Subcutaneous abdominal adipose tissue (tissue), 5 donors: ENCODE measurements around the gene GPANK1.

Experiments used
- H3K27ac ChIP-seq: one replicate; pipeline ENCODE4 v1.7.0; 2013; ENCODE audit warnings: low read depth, mild to moderate bottlenecking, inconsistent platforms, low read length, moderate library complexity
- H3K27me3 ChIP-seq, 5 donors: one replicate each; pipeline ENCODE4 v1.7.0; 2013; ENCODE audit warnings: low read length in 5 of 5, inconsistent platforms in 1 of 5; ENCODE audit not compliant: control insufficient read depth in 5 of 5, insufficient read depth in 4 of 5
- H3K36me3 ChIP-seq, 5 donors: one replicate each; pipeline ENCODE4 v1.7.0; 2013; ENCODE audit warnings: low read length in 5 of 5; ENCODE audit not compliant: control insufficient read depth in 5 of 5, insufficient read depth in 5 of 5
- H3K4me1 ChIP-seq, 5 donors: one replicate each; pipeline ENCODE4 v1.7.0; 2013; ENCODE audit warnings: low read length in 5 of 5, mild to moderate bottlenecking in 3 of 5, moderate library complexity in 1 of 5; ENCODE audit not compliant: control insufficient read depth in 5 of 5, insufficient read depth in 5 of 5
- H3K4me3 ChIP-seq, 5 donors: one replicate each; pipeline ENCODE4 v1.7.0; 2013; ENCODE audit warnings: low read length in 5 of 5, low read depth in 1 of 5
- H3K9ac ChIP-seq, 5 donors: one replicate each; pipeline ENCODE4 v1.7.0; 2013; ENCODE audit warnings: low read length in 5 of 5, mild to moderate bottlenecking in 4 of 5, moderate library complexity in 3 of 5
- H3K9me3 ChIP-seq, 5 donors: one replicate each; pipeline ENCODE4 v1.7.0; 2013; ENCODE audit warnings: low read length in 5 of 5; ENCODE audit not compliant: control insufficient read depth in 5 of 5
- donor health status: healthy.
- donor health status: healthy.
- donor health status: healthy.
- donor health status: healthy.
- donor health status: healthy.

GPANK1 gene

GRCh38 chr6:31663961-31664789 lies 622 bp downstream of the GPANK1 start:
- Histone ChIP-seq H3K27me3 (no peaks in the 10 kb centered on the region), H3K9me3 (no peaks in the 10 kb centered on the region), H3K4me3 (peak overlapping the region; percentile 70 to 98 (median 92)), H3K36me3 (peaks cover 4 to 36% (median 28%) of the 10 kb centered on the region in 5 donors), H3K27ac (peak overlapping the region; percentile 97), H3K9ac (peak overlapping the region; percentile 70 to 96 (median 88)), H3K4me1 (peaks cover 18 to 68% (median 51%) of the 10 kb centered on the region in 5 donors)

- Histone ChIP-seq H3K27ac (peak overlapping the region; percentile 97), H3K4me3 (peak overlapping the region; percentile 39 to 96 (median 92)), H3K9ac (peak overlapping the region in 3 of 5 donors; percentile 10 to 96 (median 88)), H3K36me3 (peaks cover 4 to 31% (median 20%) of the 10 kb centered on the region in 5 donors), H3K4me1 (peaks cover 19 to 74% (median 59%) of the 10 kb centered on the region in 5 donors), H3K9me3 (no peaks in the 10 kb centered on the region), H3K27me3 (no peaks in the 10 kb centered on the region)
Measured at GRCh38 chr6:31663126-31663960, 1.5 kb downstream of the GPANK1 start.

- Histone ChIP-seq H3K4me3 (no peak overlapping the region), H3K9ac (no peak overlapping the region), H3K36me3 (peaks cover 0 to 26% (median 17%) of the 10 kb centered on the region in 5 donors), H3K27me3 (no peaks in the 10 kb centered on the region), H3K9me3 (no peaks in the 10 kb centered on the region), H3K27ac (peak overlapping the region; percentile 37), H3K4me1 (peaks cover 19 to 76% (median 65%) of the 10 kb centered on the region in 5 donors)
Measured at GRCh38 chr6:31662124-31662723, 2.6 kb downstream of the GPANK1 start.

GRCh38 chr6:31661262-31662123 lies 3.3 kb downstream of the GPANK1 start:
- Histone ChIP-seq H3K9me3 (no peaks in the 10 kb centered on the region), H3K9ac (peak overlapping the region in 2 of 5 donors; percentile 90 to 99), H3K4me3 (peak overlapping the region in 4 of 5 donors; percentile 70 to 94 (median 87)), H3K4me1 (peaks cover 14 to 72% (median 61%) of the 10 kb centered on the region in 5 donors), H3K27me3 (no peaks in the 10 kb centered on the region), H3K36me3 (peaks cover 0 to 32% (median 18%) of the 10 kb centered on the region in 5 donors), H3K27ac (peak overlapping the region; percentile 89)

- Histone ChIP-seq H3K27me3 (no peaks in the 10 kb centered on the region), H3K4me1 (peaks cover 14 to 67% (median 57%) of the 10 kb centered on the region in 5 donors), H3K4me3 (peak within 1 kb of the TSS; percentile 58 to 98 (median 90)), H3K9ac (peak within 1 kb of the TSS; percentile 74 to 99 (median 90)), H3K36me3 (peaks cover 0 to 40% (median 22%) of the 10 kb centered on the region in 5 donors), H3K27ac (peak within 1 kb of the TSS; percentile 89), H3K9me3 (no peaks in the 10 kb centered on the region)
Measured at GRCh38 chr6:31660381-31661261, 4.2 kb downstream of the GPANK1 start, which contains the start of gene C6orf47. C6orf47 (minus strand) TSS chr6:31660778; CDS start chr6:31659947, 831 bp downstream.

GRCh38 chr6:31659649-31660380 lies 5.0 kb downstream of the GPANK1 start:
- Histone ChIP-seq H3K9me3 (no peaks in the 10 kb centered on the region), H3K27me3 (no peaks in the 10 kb centered on the region), H3K27ac (peak overlapping the region; percentile 89), H3K4me1 (peaks cover 13 to 66% (median 57%) of the 10 kb centered on the region in 5 donors), H3K9ac (peak overlapping the region; percentile 74 to 99 (median 90)), H3K36me3 (peaks cover 0 to 47% (median 24%) of the 10 kb centered on the region in 5 donors), H3K4me3 (peak overlapping the region; percentile 58 to 98 (median 90))

GRCh38 chr6:31658983-31659648 lies 5.7 kb downstream of the GPANK1 start:
- H3K9me3 ChIP-seq = no peaks in the 10 kb centered on the region
- H3K9ac ChIP-seq = peak overlapping the region in 4 of 5 donors; percentile 63 to 99 (median 82)
- peaks cover 0 to 49% (median 24%) of the 10 kb centered on the region in 5 donors for H3K36me3 ChIP-seq
- H3K27me3 ChIP-seq = no peaks in the 10 kb centered on the region
- H3K4me1 ChIP-seq = peaks cover 12 to 59% (median 52%) of the 10 kb centered on the region in 5 donors
- H3K4me3 ChIP-seq = peak overlapping the region; percentile 58 to 98 (median 90)
- peak overlapping the region; percentile 89 for H3K27ac ChIP-seq
